22Rv1 (cell line): Measurements from ENCODE around the gene DNM2.

Experiments
- H3K27ac ChIP-seq: fragments of 450-650 bp; 2 replicates; pipeline ENCODE4 v1.5.1; 2017
- ZFX ChIP-seq: fragments of 450-650 bp; IDR thresholded peaks from 2 replicates; pipeline ENCODE4 v1.6.1; 2017; ENCODE audit warnings: antibody characterized with exemption, borderline replicate concordance
- TF ChIP-seq, protein P1 (sequence below): fragments of 450-650 bp; IDR thresholded peaks from 2 replicates; pipeline ENCODE4 v1.5.1; 2017; ENCODE audit warnings: mild to moderate bottlenecking

DNM2 gene

DNA sequence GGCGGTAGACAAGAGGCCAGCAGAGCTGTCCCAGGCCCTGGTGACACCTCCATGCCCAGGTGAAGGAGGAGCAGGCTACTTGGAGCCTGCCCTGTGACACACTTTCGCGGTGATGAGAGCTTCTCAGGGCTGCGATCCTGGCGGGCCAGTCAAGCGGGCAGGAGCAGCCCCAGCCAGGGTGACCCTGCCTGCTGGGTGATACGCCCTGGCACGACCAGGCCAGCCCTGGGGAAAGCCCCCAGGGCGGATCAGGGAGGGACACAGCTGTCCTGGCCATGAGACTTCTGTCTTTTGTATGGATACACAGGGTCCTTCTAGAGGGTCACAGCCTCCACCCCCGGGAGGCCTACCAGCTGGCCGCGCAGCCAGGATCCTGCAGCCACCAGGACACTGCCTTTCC is 13.1 kb downstream of the DNM2 start:
- no peak overlapping the region for H3K27ac ChIP-seq
- TF ChIP-seq, protein P1, sequence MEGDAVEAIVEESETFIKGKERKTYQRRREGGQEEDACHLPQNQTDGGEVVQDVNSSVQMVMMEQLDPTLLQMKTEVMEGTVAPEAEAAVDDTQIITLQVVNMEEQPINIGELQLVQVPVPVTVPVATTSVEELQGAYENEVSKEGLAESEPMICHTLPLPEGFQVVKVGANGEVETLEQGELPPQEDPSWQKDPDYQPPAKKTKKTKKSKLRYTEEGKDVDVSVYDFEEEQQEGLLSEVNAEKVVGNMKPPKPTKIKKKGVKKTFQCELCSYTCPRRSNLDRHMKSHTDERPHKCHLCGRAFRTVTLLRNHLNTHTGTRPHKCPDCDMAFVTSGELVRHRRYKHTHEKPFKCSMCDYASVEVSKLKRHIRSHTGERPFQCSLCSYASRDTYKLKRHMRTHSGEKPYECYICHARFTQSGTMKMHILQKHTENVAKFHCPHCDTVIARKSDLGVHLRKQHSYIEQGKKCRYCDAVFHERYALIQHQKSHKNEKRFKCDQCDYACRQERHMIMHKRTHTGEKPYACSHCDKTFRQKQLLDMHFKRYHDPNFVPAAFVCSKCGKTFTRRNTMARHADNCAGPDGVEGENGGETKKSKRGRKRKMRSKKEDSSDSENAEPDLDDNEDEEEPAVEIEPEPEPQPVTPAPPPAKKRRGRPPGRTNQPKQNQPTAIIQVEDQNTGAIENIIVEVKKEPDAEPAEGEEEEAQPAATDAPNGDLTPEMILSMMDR, result no peak
- no peak for TF ChIP-seq ZFX

GRCh38 chr19:10735741-10736140 is 17.9 kb downstream of the DNM2 start:
- H3K27ac ChIP-seq, result no peak overlapping the region
- TF ChIP-seq, protein P1, result no peak
- no peak for TF ChIP-seq ZFX

- no peak overlapping the region for H3K27ac ChIP-seq
Observed at GRCh38 chr19:10736189-10736588, 18.3 kb downstream of the DNM2 start.

DNA sequence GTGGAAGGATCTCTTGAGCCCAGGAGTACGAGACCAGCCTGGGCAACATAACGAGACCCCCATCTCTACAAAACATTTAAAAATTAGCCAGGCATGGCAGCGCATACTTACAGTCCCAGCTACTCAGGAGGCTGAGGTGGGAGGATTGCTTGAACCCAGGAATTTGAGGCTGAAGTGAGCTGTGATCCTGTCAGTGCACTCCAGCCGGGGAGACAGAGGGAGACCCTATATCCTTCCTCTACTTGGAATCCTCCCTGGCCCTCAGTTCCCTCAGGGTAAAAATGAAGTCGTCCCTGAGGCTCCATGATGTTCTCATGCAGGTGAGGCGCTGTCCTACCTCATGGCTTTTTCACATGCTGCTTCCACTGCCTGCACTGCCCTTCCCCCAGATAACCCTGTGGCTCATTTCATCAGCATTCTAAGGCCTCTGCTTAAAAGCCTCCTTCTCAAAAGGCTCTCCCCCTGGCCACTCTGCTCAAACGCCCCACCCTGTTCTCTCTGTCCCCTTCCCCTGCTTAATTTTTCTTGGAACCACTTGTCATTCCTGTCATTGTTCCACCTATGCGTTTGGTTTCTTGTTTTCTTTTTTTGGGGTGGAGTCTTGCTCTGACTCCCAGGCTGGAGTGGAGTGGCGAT is 19.2 kb downstream of the DNM2 start:
- TF ChIP-seq, protein P1, result no peak
- TF ChIP-seq ZFX, result no peak
- H3K27ac ChIP-seq, result no peak overlapping the region

More at GRCh38 chr19:10736189-10736588, 18.3 kb downstream of the DNM2 start:
- TF ChIP-seq, protein P1, result no peak
- TF ChIP-seq ZFX, result no peak

- TF ChIP-seq ZFX, result no peak
- TF ChIP-seq, protein P1, result no peak
- no peak overlapping the region for H3K27ac ChIP-seq
Observed at GRCh38 chr19:10737722-10738121, 19.8 kb downstream of the DNM2 start.

DNA sequence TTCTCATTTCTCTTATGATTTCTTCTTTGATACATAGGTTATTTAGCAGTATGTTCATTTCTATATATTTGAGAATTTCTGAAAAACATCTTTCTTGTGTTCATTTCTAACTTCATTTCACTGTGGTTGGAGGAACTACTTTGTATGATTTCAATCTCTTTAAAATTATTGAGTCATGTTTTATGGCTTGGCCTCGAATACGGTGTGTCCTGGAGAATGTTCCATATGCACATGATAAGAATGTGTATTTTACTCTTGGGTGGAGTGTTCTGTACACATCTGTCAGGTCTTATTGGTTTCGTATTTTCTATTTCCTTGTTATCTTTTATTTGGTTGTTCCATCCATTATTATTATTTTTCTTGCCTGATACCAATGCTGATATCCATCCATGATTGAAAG is 22.9 kb downstream of the DNM2 start:
- H3K27ac ChIP-seq, result peak overlapping the region; percentile 31
- no peak for TF ChIP-seq ZFX
- TF ChIP-seq, protein P1, result no peak

- TF ChIP-seq, protein P1, result no peak
- no peak for TF ChIP-seq ZFX
- H3K27ac ChIP-seq, result no peak overlapping the region
Observed at GRCh38 chr19:10742476-10742875, 24.6 kb downstream of the DNM2 start.
